SH-SY5Y (cell line): ENCODE data around the gene UPF3A.

Source experiments
- GATA2 ChIP-seq: IDR thresholded peaks from 2 replicates; pipeline ENCODE4 v1.6.1; 2011; ENCODE audit warnings: mild to moderate bottlenecking, low read depth, low read length
- GATA3 ChIP-seq: IDR thresholded peaks from 2 replicates; pipeline ENCODE4 v1.6.1; 2011; ENCODE audit warnings: low read depth, mild to moderate bottlenecking, low read length, moderate library complexity

The UPF3A gene

GRCh38 chr13:114259374-114259773, 22.0 kb upstream of the UPF3A start:
- TF ChIP-seq GATA2 (no peak), GATA3 (no peak)

- no peak for TF ChIP-seq GATA2
- no peak for TF ChIP-seq GATA3
Measured at GRCh38 chr13:114259974-114260373, 21.4 kb upstream of the UPF3A start.

- no peak for TF ChIP-seq GATA3
- TF ChIP-seq GATA2: no peak
Measured at GRCh38 chr13:114260814-114261213, 20.6 kb upstream of the UPF3A start.

GRCh38 chr13:114261328-114261965, 20.0 kb upstream of the UPF3A start:
- TF ChIP-seq GATA2: no peak
- no peak for TF ChIP-seq GATA3

GRCh38 chr13:114263578-114263977, 17.8 kb upstream of the UPF3A start:
- TF ChIP-seq GATA3: no peak
- TF ChIP-seq GATA2: no peak

GRCh38 chr13:114264886-114265611, 16.4 kb upstream of the UPF3A start:
- TF ChIP-seq GATA3 (no peak), GATA2 (no peak)

- no peak for TF ChIP-seq GATA3
- no peak for TF ChIP-seq GATA2
Measured at GRCh38 chr13:114266241-114266640, 15.2 kb upstream of the UPF3A start.

- no peak for TF ChIP-seq GATA2
- no peak for TF ChIP-seq GATA3
Measured at GRCh38 chr13:114268344-114269280, 12.8 kb upstream of the UPF3A start.

- no peak for TF ChIP-seq GATA3
- no peak for TF ChIP-seq GATA2
Measured at GRCh38 chr13:114269281-114269770, 12.1 kb upstream of the UPF3A start.

GRCh38 chr13:114272977-114273376, 8.4 kb upstream of the UPF3A start:
- no peak for TF ChIP-seq GATA3
- TF ChIP-seq GATA2: no peak

- no peak for TF ChIP-seq GATA3
- TF ChIP-seq GATA2: no peak
Measured at GRCh38 chr13:114275304-114275703, 6.1 kb upstream of the UPF3A start.

GRCh38 chr13:114279146-114279545, 2.3 kb upstream of the UPF3A start:
- TF ChIP-seq GATA3 (no peak), GATA2 (no peak)

GRCh38 chr13:114279758-114280355, 1.5 kb upstream of the UPF3A start:
- TF ChIP-seq GATA3 (no peak), GATA2 (no peak)

- no peak for TF ChIP-seq GATA3
- TF ChIP-seq GATA2: no peak
Measured at GRCh38 chr13:114282041-114282670, 755 bp downstream of the UPF3A start.
